Endothelial cell of umbilical vein (primary cell): ENCODE results near the gene MGST1. TPM values are rescaled to one million over a fixed set of nuclear protein-coding genes. Genes with fewer than 3 reads are reported as not detected.

Experiments
- BruUV-seq: library from RNA; stranded (reverse); fragments of 400-500 nt; replicated peaks from 2 replicates; lab custom pipeline; 2021; lab: Mats Ljungman, UMichigan
- CTCF ChIA-PET: fragments of 300-600, 350-600 bp; sonication (Branson Sonifier 250); formaldehyde crosslinking; loops from one replicate; lab custom pipeline; 2021; ENCODE audit warnings: antibody characterized with exemption, inconsistent platforms; lab: Charles Lee
- POLR2A ChIA-PET: fragments of 300-600, 350-600 bp; sonication (Branson Sonifier 250); formaldehyde crosslinking; loops from one replicate; lab custom pipeline; 2021; ENCODE audit warnings: antibody characterized with exemption, inconsistent platforms; lab: Charles Lee
- DNase-seq: peaks from one replicate; pipeline ENCODE4 v3.0.0-alpha.2; 2011; ENCODE audit warnings: low read depth, low spot score
- FAIRE-seq: peaks from 2 replicates; lab custom pipeline; 2011; peaks lifted over from hg19 to GRCh38; lab: Jason Lieb, UNC
- H2AFZ ChIP-seq: 2 replicates; pipeline ENCODE4 v1.6.0; 2012; ENCODE audit warnings: low read depth, low read length, control low read depth, inconsistent platforms
- H3K27ac ChIP-seq: 2 replicates; pipeline ENCODE4 v1.5.1; 2011; ENCODE audit warnings: low read depth, mild to moderate bottlenecking, control low read depth, low read length, moderate library complexity; ENCODE audit not compliant: insufficient read depth
- H3K27me3 ChIP-seq, 2 experiments: 2 replicates each; pipeline versions ENCODE4 v1.6.0 to v1.6.1; 2011; ENCODE audit warnings: low read length in 2 of 2, mixed read lengths in 1 of 2; ENCODE audit not compliant: control insufficient read depth in 2 of 2, insufficient read depth in 2 of 2
- H3K36me3 ChIP-seq, 2 experiments: 2 replicates in 1 of 2; 3 replicates in 1 of 2; pipeline ENCODE4 v1.5.1; 2011; ENCODE audit warnings: low read length in 2 of 2, mild to moderate bottlenecking in 1 of 2, moderate library complexity in 1 of 2; ENCODE audit not compliant: control insufficient read depth in 2 of 2, insufficient read depth in 2 of 2; ENCODE audit errors: extremely low read depth in 1 of 2
- H3K4me1 ChIP-seq: 3 replicates; pipeline ENCODE4 v1.5.1; 2011; ENCODE audit warnings: mild to moderate bottlenecking, low read length; ENCODE audit not compliant: control insufficient read depth, insufficient read depth; ENCODE audit errors: extremely low read depth
- H3K4me2 ChIP-seq: 2 replicates; pipeline ENCODE4 v1.6.1; 2011; ENCODE audit warnings: low read length, control low read depth, mixed read lengths; ENCODE audit not compliant: insufficient read depth
- H3K4me3 ChIP-seq, 3 experiments: fragments of 200-600 bp in 1 of 3; sonication (generic), shearing (Covaris generic) in 1 of 3; replicated peaks in 1 of 3; 2 replicates each; pipeline ENCODE4 v1.5.1; 2011 to 2016; ENCODE audit warnings: control low read depth in 3 of 3, low read length in 3 of 3, mild to moderate bottlenecking in 2 of 3, inconsistent platforms in 1 of 3, low read depth in 1 of 3, moderate library complexity in 1 of 3; ENCODE audit not compliant: insufficient read depth in 1 of 3
- H3K79me2 ChIP-seq: 2 replicates; pipeline ENCODE4 v1.6.0; 2012; ENCODE audit warnings: low read length, inconsistent platforms; ENCODE audit not compliant: control insufficient read depth, insufficient read depth
- H3K9ac ChIP-seq: replicated peaks from 2 replicates; pipeline ENCODE3; 2011; ENCODE audit warnings: low read length, control low read depth; ENCODE audit not compliant: insufficient read depth; ENCODE audit errors: extremely low read depth
- H3K9me1 ChIP-seq: replicated peaks from 3 replicates; pipeline ENCODE4 v1.6.0; 2011; ENCODE audit warnings: mild to moderate bottlenecking, low read length; ENCODE audit not compliant: control insufficient read depth, insufficient read depth; ENCODE audit errors: extremely low read depth
- H3K9me3 ChIP-seq: replicated peaks from 2 replicates; pipeline ENCODE4 v1.5.1; 2012; ENCODE audit warnings: low read length, inconsistent platforms; ENCODE audit not compliant: control insufficient read depth, insufficient read depth
- H4K20me1 ChIP-seq: replicated peaks from 2 replicates; pipeline ENCODE3; 2011; ENCODE audit warnings: mild to moderate bottlenecking, low read length; ENCODE audit not compliant: control insufficient read depth, insufficient read depth; ENCODE audit errors: extremely low read depth
- CTCF ChIP-seq, 2 donors: IDR thresholded peaks; 1 replicate in 1 of 2; 2 replicates in 1 of 2; pipeline ENCODE4 v1.5.1; 2011; ENCODE audit warnings: low read length in 2 of 2, mild to moderate bottlenecking in 2 of 2, moderate library complexity in 2 of 2, control low read depth in 1 of 2, inconsistent platforms in 1 of 2, low read depth in 1 of 2; ENCODE audit not compliant: insufficient read depth in 1 of 2; ENCODE audit errors: extremely low read depth in 1 of 2
- GATA2 ChIP-seq: IDR thresholded peaks from 2 replicates; pipeline ENCODE4 v1.7.0; 2011; ENCODE audit warnings: low read depth, mild to moderate bottlenecking, moderate library complexity, mixed read lengths, low read length; ENCODE audit not compliant: insufficient read length, insufficient read depth
- dilution Hi-C: fragments of 300-500 bp; cut with MboI; formaldehyde crosslinking; loops from one replicate; pipeline ENCODE4 v1.15.0; 2019; ENCODE audit warnings: low sequenced_read_pairs; ENCODE audit not compliant: extremely low pct_ligation_motif_present
- intact Hi-C: fragments of 100-400 bp; cut with micrococcal nuclease; formaldehyde crosslinking; loops from one replicate; pipeline ENCODE4 v1.10.0; 2022
- polyA plus RNA-seq, 4 experiments: library from polyadenylated mRNA; depleted of rRNA in 3 of 4; stranded (reverse) in 3 of 4; unstranded in 1 of 4; fragments of >200 nt; gene quantifications; 2 replicates each; pipeline versions ENCODE4 v1.2.1 to v1.2.3, GENCODE V29; 2011 to 2012; ENCODE audit warnings: missing spikeins in 1 of 4
- total RNA-seq: library from RNA; stranded (reverse); gene quantifications from 2 replicates; pipeline ENCODE4 v1.2.3, GENCODE V29; 2021

The MGST1 gene
- total and polyA plus RNA-seq, 2 donors (not counting 3 experiments of a cell fraction or from before 2014, with no cell fraction given), result 131 to 170 TPM

DNA sequence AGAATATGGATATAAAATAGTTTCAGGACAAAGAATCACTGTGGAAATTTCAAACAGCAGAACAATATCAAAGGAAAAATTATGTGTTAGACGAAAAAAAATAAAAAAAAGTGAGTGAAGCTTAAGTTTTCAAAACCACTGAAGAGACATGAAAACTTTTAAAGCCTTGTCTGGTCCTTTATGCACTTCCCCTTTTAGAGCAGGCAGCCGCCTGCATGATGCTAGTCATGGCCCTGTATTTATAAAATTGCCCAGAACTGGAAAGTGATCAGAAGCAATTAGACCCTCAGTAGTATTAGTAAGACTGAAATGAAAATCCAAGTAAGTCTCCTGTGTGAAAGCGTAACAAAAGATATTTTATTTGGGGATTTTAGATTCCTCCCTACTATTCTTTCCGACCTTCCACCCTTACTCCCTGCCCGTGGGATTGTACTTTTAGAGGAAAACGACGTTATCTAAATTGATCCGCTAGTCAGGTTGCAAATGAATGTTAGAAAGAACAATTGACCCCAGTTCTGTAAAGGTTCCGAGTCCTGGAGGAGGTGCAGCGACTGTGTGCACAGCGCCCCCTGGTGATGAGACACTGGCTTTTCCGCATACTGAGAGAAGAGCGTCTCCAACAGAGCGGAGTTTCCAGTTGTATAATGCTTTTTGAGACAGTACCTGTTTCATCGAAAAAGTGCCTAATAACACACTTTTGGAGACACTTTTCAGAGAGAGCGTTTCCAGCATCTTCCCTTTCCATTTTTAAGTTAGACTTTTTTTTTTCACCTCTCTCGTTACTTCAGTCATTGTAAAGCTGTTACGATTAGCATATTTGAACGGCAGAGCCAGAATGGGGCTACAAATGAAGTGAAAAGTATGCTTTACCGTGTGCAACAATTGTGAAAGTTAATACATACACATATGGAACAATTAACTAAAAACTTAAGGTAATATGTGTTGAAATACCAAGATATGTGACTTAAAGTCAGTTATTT is 12.4 kb downstream of the MGST1 start:
- BruUV-seq, result no TSS peak
- ChIA-PET CTCF (interaction anchor here (0.8 to 1.5 kb wide), 7 partner anchors 29 to 378 kb away, joined by 3 to 8 read pairs (median 4); no protein-coding TSS in a partner anchor), POLR2A (no interaction called here)
- FAIRE-seq, result no peak
- Histone ChIP-seq H3K4me3 (no peak overlapping the region), H3K9me3 (no peaks in the 10 kb centered on the region), H3K9me1 (no peaks in the 10 kb centered on the region), H3K4me1 (no peaks in the 10 kb centered on the region), H3K9ac (no peak overlapping the region), H2AFZ (no peak overlapping the region), H4K20me1 (no peaks in the 10 kb centered on the region), H3K36me3 (peaks cover 2 to 33% of the 10 kb centered on the region in 2 experiments), H3K79me2 (peaks cover 18% of the 10 kb centered on the region), H3K27ac (no peak overlapping the region), H3K4me2 (no peak overlapping the region), H3K27me3 (no peaks in the 10 kb centered on the region)
- peak; percentile 27 for DNase-seq
- dilution Hi-C loops (no loop called here), intact Hi-C loops (loop anchor here (1.0 to 5.0 kb wide), 3 partner anchors 195 to 378 kb away; no protein-coding TSS in a partner anchor)
- peak; percentile 70 to 83 for TF ChIP-seq CTCF (IDR thresholded peaks at IDR 0.05; ENCODE audit: extremely low read depth in 1 of 2, insufficient read depth in 1 of 2, low read depth in 1 of 2, low read length in 2 of 2)
- no peak for TF ChIP-seq GATA2
